Astrocyte of the hippocampus (primary cell): ENCODE results near the gene ZNF512B.
"Not testable (repeated sequence)": the region's sequence is repeated elsewhere in the genome, so short reads cannot be mapped to it uniquely, and the experiment has no call there.

Source experiments
- DNase-seq: peaks from one replicate; pipeline ENCODE4 v3.0.0; 2011; ENCODE audit warnings: low read depth, low spot score

The ZNF512B gene, protein sequence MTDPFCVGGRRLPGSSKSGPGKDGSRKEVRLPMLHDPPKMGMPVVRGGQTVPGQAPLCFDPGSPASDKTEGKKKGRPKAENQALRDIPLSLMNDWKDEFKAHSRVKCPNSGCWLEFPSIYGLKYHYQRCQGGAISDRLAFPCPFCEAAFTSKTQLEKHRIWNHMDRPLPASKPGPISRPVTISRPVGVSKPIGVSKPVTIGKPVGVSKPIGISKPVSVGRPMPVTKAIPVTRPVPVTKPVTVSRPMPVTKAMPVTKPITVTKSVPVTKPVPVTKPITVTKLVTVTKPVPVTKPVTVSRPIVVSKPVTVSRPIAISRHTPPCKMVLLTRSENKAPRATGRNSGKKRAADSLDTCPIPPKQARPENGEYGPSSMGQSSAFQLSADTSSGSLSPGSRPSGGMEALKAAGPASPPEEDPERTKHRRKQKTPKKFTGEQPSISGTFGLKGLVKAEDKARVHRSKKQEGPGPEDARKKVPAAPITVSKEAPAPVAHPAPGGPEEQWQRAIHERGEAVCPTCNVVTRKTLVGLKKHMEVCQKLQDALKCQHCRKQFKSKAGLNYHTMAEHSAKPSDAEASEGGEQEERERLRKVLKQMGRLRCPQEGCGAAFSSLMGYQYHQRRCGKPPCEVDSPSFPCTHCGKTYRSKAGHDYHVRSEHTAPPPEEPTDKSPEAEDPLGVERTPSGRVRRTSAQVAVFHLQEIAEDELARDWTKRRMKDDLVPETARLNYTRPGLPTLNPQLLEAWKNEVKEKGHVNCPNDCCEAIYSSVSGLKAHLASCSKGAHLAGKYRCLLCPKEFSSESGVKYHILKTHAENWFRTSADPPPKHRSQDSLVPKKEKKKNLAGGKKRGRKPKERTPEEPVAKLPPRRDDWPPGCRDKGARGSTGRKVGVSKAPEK

DNA sequence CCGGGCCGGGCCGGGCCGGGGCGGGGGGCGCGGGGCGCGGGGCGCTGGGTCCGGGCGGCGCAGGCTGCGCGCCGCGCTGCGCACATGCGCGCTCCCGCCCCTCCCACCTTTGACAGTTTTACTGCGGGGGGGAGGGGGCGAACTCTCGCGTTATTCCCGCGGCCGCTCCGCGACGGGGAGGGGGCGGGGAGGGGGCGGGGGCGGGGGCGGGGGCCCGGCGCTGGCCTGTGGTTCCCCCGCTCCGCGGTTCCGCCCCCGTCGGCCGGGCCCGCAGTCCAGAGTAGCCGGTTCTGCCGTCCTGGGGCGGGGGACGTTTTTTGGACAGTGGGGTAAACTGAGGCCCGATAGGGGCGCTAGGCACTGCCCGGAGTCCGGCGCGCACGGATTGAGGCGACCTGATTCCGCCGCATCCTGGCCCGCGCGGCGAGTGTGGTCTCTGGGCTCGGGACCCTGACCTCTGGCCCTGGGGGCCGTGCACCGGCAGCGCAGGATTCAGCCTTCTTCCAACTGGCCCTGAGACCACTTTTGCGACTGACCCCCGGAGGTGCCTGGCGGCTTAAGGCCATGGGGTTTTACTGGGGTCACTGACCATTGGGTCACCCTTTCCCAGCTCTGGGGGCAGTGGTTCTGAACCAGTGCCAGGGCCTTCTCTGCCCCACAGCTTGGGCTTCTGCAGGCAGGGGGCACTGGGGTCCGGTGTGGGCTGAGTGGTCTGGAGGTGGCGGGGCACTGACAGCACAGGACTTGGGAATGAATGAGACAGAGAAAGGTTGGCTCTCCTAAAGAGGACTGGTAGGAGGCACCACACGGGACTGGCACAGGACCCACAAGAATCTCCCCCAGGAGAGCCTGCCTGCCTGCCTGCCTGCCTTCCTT lies at the start of gene ZNF512B:
ZNF512B (minus strand) TSS at position 93 of the 876 bp plus-strand sequence. CDS start 1,980 bp downstream, outside the sequence.
- DNase-seq: peak; percentile 86

DNA sequence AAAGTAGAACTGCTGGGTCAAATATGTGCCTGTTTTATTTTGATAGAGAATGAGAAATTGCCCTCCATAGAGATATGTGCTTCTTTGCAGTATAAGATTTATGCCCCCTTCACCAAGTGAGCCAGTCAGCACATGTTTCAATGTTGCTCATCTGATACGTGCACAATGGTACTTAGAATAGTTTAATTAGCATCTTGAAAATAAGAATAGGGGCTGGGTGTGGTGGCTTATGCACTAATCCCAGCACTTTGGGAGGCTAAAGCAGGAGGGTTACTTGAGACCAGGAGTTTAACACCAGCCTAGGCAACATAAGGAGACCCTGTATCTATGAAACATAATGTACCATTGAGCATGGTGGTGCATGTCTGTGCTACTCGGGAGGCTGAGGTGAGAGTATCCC lies 45.9 kb upstream of the ZNF512B start:
- DNase-seq: no peak

DNA sequence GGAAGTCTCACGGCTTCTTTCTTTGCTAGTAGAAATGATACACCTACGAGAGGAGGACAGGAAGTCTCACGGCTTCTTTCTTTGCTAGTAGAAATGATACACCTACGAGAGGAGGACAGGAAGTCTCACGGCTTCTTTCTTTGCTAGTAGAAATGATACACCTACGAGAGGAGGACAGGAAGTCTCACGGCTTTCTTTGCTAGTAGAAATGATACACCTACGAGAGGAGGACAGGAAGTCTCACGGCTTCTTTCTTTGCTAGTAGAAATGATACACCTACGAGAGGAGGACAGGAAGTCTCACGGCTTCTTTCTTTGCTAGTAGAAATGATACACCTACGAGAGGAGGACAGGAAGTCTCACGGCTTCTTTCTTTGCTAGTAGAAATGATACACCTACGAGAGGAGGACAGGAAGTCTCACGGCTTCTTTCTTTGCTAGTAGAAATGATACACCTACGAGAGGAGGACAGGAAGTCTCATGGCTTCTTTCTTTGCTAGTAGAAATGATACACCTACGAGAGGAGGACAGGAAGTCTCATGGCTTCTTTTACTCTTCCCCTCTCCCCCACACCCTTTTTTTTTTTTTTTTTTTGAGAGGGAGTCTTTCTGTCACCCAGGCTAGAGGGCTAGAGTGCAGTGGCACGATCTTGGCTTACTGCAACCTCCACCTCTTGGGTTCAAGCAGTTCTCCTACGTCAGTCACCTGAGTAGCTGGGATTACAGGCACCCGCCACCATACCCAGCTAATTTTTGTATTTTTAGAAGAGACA lies 42.8 kb upstream of the ZNF512B start:
- DNase-seq: not testable (repeated sequence)

DNA sequence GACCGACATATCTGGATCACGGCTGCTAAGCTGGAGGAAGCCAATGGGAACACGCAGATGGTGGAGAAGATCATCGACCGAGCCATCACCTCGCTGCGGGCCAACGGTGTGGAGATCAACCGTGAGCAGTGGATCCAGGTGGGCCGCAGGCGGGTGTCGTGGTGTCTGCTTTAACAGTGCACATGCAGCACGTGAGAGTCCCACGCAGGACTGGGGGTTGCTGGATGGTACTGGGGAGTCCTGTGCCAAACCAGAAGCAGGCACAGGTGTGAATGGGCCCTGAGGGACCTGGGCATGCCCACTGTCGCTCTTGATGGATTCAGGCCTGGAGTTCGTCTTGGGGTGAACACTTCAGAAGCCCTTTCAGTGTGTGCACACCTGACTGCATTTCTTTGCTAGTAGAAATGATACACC lies 41.6 kb upstream of the ZNF512B start:
- no peak for DNase-seq

DNA sequence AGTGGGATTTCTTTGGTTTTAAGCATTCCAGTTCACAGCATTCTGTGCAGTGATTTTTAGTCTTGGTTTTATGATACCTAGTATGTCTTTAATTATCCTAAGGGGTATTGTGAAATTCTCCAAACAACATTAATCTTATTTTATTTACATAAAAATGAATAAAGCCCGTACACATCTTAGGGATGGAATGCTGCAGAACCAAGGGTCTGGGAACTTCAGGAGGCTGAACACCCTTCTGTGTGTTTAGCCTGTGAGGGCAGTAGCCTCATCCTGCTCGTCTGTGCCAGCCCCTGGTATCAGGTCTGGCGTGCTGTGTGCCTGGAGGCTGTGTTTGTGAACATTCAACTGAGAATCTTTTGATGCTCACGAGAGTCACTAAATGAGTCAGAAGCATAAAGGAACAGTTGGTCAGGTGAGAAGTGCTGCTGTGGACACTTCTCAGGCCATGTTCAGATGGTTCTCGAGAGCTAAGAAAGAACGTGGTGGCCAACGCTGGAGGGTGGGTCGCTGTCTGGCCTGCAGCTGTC lies 41.0 kb upstream of the ZNF512B start:
- DNase-seq: no peak

DNA sequence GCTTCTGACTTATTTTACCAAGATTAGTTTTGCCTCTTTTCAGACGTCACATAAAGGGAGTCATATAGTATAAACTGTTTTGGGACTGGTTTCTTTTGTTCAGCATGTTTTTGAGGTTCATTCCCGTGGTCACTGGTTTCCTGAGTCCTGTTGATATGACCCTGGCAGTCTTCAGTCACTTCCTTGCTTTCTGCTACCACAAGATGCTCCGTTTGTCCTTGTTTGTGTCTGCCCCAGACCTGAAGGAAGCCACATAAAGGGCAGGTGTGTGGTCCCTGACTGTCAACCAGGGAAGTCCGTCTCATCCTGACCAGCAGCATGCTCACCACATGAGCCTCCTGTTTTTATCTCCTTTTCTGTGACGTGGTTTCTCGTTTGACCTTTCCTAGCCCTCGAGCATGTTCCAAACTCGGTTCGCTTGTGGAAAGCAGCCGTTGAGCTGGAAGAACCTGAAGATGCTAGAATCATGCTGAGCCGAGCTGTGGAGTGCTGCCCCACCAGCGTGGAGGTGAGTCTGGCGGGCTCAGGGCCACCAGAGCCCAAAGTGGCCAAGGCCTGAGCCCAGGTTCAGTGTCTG lies 40.2 kb upstream of the ZNF512B start:
- peak; percentile 18 for DNase-seq

DNA sequence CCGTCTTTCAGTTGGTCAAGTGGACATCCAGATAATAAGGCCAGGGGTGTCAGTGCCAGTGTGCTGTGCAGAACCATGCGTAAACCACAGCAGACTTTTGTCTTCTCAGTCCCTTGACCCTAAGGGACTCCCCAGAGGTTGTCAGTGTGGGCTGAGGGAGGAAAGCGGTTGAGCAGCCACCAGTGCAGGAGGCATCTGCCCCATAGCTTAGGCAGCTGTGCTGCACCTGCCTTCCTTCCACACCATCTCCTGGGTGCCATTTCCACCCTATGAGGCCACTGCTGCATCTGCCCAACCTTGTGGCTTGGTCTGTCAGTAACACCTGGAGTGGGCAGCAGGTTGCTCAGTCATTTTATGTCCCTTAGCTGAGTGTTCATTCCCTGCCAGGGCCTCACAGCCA lies 37.2 kb upstream of the ZNF512B start:
- DNase-seq: no peak

DNA sequence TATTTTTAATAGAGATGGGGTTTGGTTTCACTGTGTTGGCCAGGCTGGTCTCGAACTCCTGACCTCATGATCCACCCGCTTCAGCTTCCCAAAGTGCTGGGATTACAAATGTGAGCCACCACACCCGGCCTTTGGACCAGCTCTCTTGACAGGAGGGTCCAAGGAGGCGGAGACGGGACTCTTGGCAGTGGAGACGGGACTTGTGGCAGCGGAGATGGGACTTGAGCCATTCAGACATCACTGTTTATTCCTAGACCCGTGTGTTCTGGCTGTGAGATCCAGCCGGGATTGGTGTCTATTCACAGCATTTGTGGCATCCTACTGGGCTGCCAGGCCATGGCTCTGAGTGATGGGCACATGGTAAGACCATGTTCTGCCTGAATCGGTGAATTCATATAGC lies 36.8 kb upstream of the ZNF512B start:
- DNase-seq: no peak

DNA sequence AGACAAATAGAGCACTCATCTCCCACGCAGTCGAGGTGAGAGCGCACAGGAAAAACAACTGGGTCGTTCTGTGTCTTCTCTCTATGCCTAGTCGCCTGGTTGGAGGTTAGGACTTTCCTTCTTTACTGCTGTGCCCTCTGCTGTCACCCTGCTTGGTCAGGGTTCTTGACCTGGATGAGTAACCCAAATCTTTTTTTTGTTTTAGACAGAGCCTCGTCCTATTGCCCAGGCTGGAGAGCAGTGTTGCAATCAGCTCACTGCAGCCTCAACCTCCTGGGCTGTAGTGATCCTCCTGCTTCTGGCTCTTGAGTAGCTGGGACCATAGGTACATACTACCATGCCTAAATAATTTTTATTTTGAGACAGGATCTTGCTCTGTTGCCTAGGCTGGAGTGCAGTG lies 35.7 kb upstream of the ZNF512B start:
- DNase-seq: no peak

DNA sequence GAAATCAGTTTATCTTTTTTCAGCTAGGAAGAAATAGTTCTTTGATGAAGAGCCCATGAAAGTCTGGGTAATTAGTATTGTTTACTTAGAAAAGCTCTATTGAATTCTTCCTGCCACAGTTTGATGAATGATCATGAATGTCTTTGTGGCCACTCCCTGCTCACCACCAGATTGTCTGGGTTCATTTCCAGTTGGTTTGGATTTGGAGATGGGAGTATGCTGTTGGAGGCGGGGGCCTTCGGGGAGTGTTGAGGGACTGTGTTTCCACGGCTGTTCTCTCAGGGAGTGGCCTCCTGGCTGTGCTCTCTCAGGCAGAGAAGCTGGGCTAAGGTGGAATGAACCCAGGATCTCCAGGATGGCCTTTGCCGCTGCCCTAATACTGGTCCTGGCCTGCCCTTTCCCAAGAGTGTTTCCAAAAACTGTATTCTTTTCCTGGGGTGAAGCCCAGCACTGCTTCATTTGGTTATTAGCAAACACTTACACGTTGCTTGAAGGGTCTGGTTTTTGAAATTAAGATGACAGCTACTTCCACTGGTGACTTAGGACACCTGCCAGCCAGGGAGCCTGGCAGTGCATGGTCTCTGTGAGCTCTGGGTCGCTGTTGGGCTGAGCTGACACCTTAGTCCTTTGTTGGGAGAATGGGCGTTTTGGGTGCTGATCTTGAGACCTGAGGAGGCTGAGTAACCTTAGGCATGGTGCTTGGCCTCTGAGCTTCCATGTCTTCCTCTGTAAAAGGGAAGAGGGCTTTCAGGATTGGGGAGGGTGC lies 34.4 kb upstream of the ZNF512B start:
- no peak for DNase-seq

DNA sequence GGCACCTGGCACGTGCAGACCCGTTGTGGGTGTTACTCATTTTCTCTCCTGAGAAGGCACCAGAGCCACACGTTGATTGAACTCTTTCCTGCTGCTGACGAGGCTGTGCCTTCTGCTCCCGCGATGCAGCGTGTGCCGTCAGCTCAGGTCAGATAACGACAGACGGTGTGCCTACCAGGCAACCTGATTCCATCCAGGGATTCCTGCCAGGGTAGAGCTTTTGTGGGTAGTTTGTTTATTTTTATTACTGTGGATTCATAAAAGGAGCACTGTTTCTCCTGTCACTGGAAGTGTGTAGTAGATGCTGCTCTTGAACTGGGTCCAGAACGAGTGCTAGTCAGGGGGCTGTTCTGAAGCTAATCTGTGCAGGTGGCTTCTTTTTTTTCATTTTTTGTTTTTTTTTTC lies 31.9 kb upstream of the ZNF512B start:
- peak; percentile 51 for DNase-seq

DNA sequence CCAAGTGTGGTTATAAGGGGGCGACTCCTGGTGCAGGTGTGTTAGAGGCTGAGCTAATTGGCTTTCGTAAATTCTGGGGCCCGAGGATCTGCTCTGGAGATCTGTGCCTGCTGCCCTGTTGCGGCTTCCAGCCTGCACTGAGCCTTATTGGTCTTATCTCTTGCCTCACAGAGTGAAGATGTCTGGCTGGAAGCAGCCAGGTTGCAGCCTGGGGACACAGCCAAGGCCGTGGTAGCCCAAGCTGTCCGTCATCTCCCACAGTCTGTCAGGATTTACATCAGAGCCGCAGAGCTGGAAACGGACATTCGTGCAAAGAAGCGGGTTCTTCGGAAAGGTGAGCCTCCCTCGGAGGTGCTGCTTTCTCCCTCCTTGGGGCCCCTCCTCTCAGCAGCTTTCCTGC lies 31.2 kb upstream of the ZNF512B start:
- DNase-seq: no peak

DNA sequence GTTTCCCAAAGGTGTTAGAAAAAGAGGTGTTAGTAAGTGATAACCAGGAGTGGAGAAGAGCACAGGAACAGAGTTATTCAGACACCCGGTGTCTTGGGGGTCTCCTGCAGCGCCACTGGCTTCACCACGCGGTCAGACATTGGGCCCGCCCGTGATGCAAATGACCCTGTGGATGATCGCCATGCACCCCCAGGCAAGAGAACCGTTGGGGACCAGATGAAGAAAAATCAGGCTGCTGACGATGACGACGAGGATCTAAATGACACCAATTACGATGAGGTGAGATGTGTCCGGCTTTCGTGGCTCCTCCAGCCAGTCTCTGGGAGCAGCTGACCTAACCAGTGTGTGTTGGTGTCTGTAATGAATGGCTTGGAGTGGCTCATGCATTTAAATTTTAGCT lies 13.2 kb upstream of the ZNF512B start:
- DNase-seq: no peak

DNA sequence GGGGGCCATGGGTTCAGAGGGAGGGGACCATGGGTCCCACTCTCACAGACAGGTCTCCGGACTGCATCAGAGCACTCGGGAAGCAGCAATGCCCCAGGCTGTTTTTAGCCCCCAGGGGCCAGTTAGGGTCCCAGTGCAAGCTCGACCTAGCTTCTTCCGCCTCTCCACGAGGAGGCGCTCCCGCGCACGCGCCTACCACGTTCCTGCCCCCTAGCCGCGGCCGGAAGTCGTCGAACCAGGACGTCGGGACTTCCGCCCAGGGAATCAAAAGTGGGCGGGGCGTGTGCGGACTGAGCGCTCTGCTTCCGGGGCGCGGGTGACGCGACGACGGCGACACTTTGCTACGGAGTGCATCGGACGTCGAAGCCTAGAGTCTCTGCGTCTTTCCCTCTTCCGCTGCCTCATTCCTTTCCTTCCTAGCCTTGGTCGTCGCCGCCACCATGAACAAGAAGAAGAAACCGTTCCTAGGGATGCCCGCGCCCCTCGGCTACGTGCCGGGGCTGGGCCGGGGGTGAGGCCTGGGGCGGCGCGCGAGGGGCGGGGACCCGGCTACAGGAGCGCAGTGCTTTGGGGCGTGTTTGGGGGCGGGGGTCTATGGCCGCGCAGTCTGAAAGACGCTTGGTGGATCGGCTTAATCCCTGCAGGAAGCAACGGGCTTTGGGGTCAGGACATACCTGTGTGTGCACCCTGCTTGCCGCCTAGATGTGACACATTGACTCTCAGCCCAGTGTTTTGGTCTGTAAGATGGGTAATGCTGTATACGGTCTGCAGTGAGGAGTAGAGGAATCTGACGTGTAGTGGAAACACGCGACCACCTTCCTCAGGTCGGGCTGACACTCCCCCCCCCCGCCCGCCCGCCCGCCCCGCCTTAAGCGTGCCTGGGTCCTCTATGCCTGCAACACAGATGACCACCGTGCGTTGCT lies 11.3 kb upstream of the ZNF512B start, which contains the start of gene PRPF6:
PRPF6 (plus strand) TSS at position 327 of the 923 bp plus-strand sequence; CDS start at position 441, 114 bp downstream.
- peak; percentile 98 for DNase-seq

DNA sequence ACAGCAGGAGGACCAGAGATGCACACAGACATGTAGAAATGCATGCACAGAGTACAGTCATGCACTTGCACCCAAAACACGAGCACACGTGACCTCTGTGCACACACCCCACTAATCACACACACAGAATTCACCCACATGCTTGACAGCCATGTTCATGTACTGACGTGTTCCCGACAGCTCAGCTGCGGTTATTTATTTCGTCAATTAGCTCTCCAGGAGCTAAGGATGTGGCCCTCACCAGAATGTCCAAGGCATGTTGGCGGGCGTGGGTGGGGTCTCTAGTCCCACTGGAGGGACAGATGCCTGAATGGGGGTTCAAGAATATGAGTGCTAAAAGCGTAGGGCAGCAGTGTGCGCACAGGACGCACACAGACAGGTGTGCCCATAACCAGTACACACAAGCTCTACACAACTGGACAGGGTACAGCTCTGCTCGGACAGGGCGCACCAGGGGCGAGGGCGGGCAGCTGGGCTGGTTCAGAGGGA lies 10.6 kb upstream of the ZNF512B start:
- no peak for DNase-seq

DNA sequence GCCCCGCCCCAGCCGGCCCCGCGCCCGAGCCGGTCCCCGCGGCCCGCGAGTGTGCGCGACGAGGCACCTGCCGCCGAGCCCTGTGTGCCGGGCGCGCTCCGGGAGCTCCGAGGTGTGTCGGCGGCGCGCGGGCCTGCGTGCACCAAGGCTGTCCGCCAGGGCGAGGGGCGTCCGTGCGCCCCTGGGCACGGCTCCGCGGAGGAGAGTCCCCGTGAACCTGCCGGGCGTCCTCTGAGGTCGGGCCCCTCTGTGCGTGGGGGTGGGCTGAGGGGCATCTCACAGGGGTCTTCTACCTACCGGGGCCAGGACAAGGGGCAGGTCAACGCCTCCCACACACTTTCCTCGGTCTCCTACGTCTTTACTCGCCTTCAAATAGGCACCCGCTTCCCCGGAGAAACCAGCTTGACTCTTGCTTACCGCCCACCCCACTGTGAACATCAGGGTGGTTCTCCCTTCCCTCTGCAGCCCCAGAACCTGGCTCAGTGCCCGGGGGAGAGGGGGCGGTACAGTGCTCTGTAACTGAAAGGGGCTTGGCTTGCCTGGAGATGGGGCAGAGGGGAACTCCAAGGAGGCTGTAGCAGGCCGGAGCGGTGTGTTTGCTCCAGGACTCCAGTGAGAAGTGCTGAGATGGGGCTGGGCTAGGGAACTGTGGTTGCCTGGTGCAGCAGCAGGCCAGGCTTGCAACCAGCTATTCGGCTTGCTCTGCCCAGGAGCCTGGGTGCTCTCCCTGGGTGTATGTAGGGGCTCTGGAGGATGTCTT lies 10.0 kb upstream of the ZNF512B start, which contains the start of gene SAMD10:
SAMD10 (minus strand) TSS at position 86 of the 760 bp plus-strand sequence. CDS start 175 bp downstream, outside the sequence.
- peak; percentile 65 for DNase-seq

DNA sequence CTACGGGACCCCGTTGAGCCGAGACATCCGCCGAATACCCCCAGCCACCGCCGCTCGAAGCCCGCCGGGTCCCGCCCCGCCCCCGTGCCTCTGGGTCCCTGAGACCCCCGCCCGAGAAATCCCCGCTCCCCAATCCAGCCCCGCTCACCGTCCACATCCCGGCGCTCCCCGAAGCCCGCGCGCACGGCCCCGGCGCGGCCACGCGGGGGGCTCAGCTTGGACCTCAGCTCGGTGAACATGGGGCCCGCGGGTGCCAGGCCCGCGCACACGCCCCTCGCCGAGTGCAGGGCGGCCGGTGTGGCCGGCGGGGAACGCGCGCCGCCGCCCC lies 9.5 kb upstream of the ZNF512B start:
- DNase-seq: no peak
